Endodermal cell (in vitro differentiated cells): ENCODE data around the gene WBP11. TPM values are rescaled to one million over a fixed set of nuclear protein-coding genes. Genes with fewer than 3 reads are reported as not detected.

Source experiments
- DNase-seq: peaks from one replicate; pipeline ENCODE4 v3.0.0-alpha.2; 2017
- H3K27ac ChIP-seq: 2 replicates; pipeline ENCODE4 v1.5.1; 2013; ENCODE audit warnings: mild to moderate bottlenecking, low read depth, low read length, moderate library complexity
- H3K27me3 ChIP-seq: 2 replicates; pipeline ENCODE4 v1.6.1; 2013; ENCODE audit warnings: mild to moderate bottlenecking, low read length, moderate library complexity; ENCODE audit not compliant: insufficient read depth, control insufficient read depth, poor library complexity, severe bottlenecking
- H3K36me3 ChIP-seq: 2 replicates; pipeline ENCODE4 v1.7.0; 2013; ENCODE audit warnings: mild to moderate bottlenecking, low read length, moderate library complexity; ENCODE audit not compliant: control insufficient read depth, insufficient read depth
- H3K4me1 ChIP-seq: one replicate; pipeline ENCODE4 v1.7.0; 2013; ENCODE audit warnings: low read length; ENCODE audit not compliant: control insufficient read depth, insufficient read depth
- H3K4me3 ChIP-seq: 2 replicates; pipeline ENCODE4 v1.5.1; 2013; ENCODE audit warnings: mild to moderate bottlenecking, low read length, moderate library complexity
- H3K9ac ChIP-seq: 2 replicates; pipeline ENCODE4 v1.6.1; 2013; ENCODE audit warnings: mild to moderate bottlenecking, low read length, moderate library complexity; ENCODE audit not compliant: poor library complexity, severe bottlenecking; ENCODE audit errors: extremely low read depth
- H3K9me3 ChIP-seq: 2 replicates; pipeline ENCODE4 v1.6.1; 2013; ENCODE audit warnings: mild to moderate bottlenecking, low read length, moderate library complexity; ENCODE audit not compliant: control insufficient read depth
- H3K27ac Mint-ChIP-seq: 2 replicates; pipeline ENCODE4 v1.8.0; 2020; ENCODE audit warnings: mixed read lengths
- H3K27me3 Mint-ChIP-seq: 2 replicates; pipeline ENCODE4 v1.8.0; 2021; ENCODE audit warnings: mild to moderate bottlenecking, mixed read lengths; ENCODE audit not compliant: insufficient read depth
- H3K36me3 Mint-ChIP-seq: 2 replicates; pipeline ENCODE4 v1.8.0; 2020; ENCODE audit warnings: low read depth, mixed read lengths
- H3K4me1 Mint-ChIP-seq: 2 replicates; pipeline ENCODE4 v1.8.0; 2020; ENCODE audit warnings: mixed read lengths
- H3K4me3 Mint-ChIP-seq: 2 replicates; pipeline ENCODE4 v1.8.0; 2020; ENCODE audit warnings: mild to moderate bottlenecking, moderate library complexity, mixed read lengths
- H3K9me3 Mint-ChIP-seq: 2 replicates; pipeline ENCODE4 v1.8.0; 2020; ENCODE audit warnings: mild to moderate bottlenecking, mixed read lengths
- WGBS, 2 experiments: methylation state at CpG; one replicate each; pipeline versions ENCODE4 v1.1.5 to v1.1.7; 2013; ENCODE audit warnings: missing lambda C conversion rate in 2 of 2, mixed read lengths in 1 of 2; ENCODE audit not compliant: insufficient coverage in 1 of 2, insufficient read length in 1 of 2; 5-methylcytosine and 5-hydroxymethylcytosine counted together
- total RNA-seq, 2 donors: library from RNA; stranded (reverse); fragmentation: NEBNext Ultra II Directional in 1 of 2; extraction: Animal tissue kit (Norgen Biotek cat#: 25700) in 1 of 2; gene quantifications; 2 replicates in 1 of 2; 3 replicates in 1 of 2; pipeline ENCODE4 v1.2.1, GENCODE V29; 2021
- TF ChIP-seq, protein P1 (sequence below): fragments of 200-600 bp; sonication (generic); conservative IDR thresholded peaks from 2 replicates; pipeline ENCODE4 v1.5.0; 2021; ENCODE audit warnings: antibody characterized with exemption, mild to moderate bottlenecking

Gene WBP11
- total RNA-seq, 2 donors from 2014 or later: 97.4 to 150 TPM

DNA sequence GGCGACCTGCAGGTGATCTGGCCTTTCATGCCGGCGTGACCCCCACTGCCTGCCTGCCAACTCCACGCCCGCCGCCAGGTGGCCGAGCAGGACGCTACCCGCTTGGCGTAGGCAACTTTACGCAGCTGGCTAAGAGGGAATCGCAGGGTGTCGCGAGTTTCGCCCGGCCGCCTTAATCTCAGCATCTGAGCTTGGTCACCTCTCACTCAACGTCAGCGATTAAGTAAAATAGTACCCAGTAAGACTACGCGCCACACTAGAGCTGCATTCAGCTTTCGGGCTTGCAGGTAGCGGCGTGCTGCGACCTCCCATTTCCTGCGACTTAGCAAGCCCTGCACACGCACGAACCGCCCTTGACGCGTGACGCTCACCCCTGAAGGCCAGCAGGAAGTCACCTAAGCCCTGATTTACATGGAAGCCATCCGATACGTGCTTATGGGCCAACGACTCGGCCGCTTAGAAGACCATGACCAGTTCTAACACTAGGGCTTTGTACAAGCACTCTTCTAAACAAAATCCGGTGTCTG, 33.2 kb downstream of the WBP11 start:
- Mint-ChIP-seq H3K27me3 (no peaks in the 10 kb centered on the region), H3K27ac (peak overlapping the region; percentile 99), H3K4me1 (peaks cover 15% of the 10 kb centered on the region), H3K4me3 (peak overlapping the region; percentile 93), H3K9me3 (peaks cover 12% of the 10 kb centered on the region), H3K36me3 (peaks cover 25% of the 10 kb centered on the region)
- H3K36me3 ChIP-seq: no peaks in the 10 kb centered on the region
- DNase-seq: peak; percentile 97
- 0 to 11% methylated on average over 23 to 38 of the region's 38 CpGs for WGBS, 2 experiments
- H3K9ac ChIP-seq: peak overlapping the region; percentile 78
- H3K4me3 ChIP-seq: peak overlapping the region; percentile 97
- no peaks in the 10 kb centered on the region for H3K4me1 ChIP-seq
- peak overlapping the region; percentile 74 for H3K27ac ChIP-seq
- TF ChIP-seq, protein P1, sequence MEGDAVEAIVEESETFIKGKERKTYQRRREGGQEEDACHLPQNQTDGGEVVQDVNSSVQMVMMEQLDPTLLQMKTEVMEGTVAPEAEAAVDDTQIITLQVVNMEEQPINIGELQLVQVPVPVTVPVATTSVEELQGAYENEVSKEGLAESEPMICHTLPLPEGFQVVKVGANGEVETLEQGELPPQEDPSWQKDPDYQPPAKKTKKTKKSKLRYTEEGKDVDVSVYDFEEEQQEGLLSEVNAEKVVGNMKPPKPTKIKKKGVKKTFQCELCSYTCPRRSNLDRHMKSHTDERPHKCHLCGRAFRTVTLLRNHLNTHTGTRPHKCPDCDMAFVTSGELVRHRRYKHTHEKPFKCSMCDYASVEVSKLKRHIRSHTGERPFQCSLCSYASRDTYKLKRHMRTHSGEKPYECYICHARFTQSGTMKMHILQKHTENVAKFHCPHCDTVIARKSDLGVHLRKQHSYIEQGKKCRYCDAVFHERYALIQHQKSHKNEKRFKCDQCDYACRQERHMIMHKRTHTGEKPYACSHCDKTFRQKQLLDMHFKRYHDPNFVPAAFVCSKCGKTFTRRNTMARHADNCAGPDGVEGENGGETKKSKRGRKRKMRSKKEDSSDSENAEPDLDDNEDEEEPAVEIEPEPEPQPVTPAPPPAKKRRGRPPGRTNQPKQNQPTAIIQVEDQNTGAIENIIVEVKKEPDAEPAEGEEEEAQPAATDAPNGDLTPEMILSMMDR: peak; percentile 93
- no peaks in the 10 kb centered on the region for H3K27me3 ChIP-seq
- peaks cover 9% of the 10 kb centered on the region for H3K9me3 ChIP-seq

DNA sequence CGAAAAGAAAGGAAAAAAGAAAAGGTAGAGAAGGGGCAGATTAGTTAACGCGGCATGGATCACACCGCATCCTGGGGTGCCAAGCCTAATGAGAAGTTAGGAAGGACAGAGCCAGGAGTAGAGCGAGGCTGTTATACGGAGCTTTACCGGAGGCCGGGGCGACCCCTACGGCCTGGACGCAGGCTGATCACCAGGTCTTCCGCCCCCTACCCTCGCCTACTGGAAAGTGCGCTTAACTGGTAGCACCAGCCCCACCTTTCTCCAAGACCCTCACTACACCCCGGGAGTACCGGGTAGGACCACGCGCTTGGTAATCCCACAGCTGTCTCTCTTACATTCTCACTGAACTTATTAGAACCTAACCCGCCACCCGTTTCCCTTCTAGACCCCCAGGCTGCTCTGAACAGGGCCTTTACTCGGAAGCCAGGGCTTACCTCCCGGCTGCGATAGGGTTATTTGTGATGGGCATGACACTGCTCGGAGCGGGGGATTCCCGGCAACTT, 33.8 kb downstream of the WBP11 start:
- TF ChIP-seq, protein P1: no peak
- DNase-seq: peak; percentile 93
- Histone ChIP-seq H3K4me3 (peak overlapping the region; percentile 97), H3K27me3 (no peaks in the 10 kb centered on the region), H3K9me3 (peaks cover 9% of the 10 kb centered on the region), H3K27ac (no peak overlapping the region), H3K4me1 (no peaks in the 10 kb centered on the region), H3K9ac (peak overlapping the region; percentile 78), H3K36me3 (no peaks in the 10 kb centered on the region)
- H3K27me3 Mint-ChIP-seq: no peaks in the 10 kb centered on the region
- H3K27ac Mint-ChIP-seq: peak overlapping the region; percentile 99
- peaks cover 13% of the 10 kb centered on the region for H3K9me3 Mint-ChIP-seq
- H3K4me1 Mint-ChIP-seq: peaks cover 12% of the 10 kb centered on the region
- WGBS, 2 experiments: 3 to 14% methylated on average over 9 to 26 of the region's 26 CpGs
- H3K4me3 Mint-ChIP-seq: peak overlapping the region; percentile 93
- peaks cover 28% of the 10 kb centered on the region for H3K36me3 Mint-ChIP-seq

DNA sequence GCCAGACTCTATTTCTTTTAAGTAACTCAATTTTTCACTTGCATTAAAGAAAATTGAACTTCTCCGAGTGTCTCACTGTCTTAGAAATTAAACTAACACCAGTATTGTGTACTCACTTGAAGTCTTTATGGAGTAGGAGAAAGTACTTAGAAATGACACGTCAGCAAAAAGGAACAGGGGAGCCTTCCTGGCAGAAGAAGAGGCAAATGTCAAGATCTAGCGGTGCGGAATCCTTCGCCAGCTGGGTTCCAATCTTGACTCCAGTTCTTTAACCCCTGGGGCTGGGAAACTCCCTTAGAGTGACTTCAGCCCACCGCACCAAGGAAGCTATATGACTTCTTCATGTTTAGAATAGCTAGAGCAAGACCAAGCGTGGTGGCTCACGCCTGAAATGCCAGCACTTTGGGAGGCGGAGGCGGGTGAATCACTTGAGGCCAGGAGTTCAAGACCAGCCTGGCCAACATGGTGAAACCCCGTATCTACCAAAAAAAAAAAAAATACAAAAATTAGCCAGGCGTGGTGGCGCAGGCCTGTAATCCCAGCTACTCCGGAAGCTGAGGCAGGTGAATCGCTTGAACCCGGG, 34.4 kb downstream of the WBP11 start:
- H3K9me3 Mint-ChIP-seq: peaks cover 13% of the 10 kb centered on the region
- TF ChIP-seq, protein P1: no peak
- H3K4me1 ChIP-seq: no peaks in the 10 kb centered on the region
- H3K4me3 ChIP-seq: peak overlapping the region; percentile 97
- H3K36me3 ChIP-seq: no peaks in the 10 kb centered on the region
- H3K27me3 ChIP-seq: no peaks in the 10 kb centered on the region
- H3K36me3 Mint-ChIP-seq: peaks cover 28% of the 10 kb centered on the region
- no peak overlapping the region for H3K27ac ChIP-seq
- peak; percentile 79 for DNase-seq
- peak overlapping the region; percentile 78 for H3K9ac ChIP-seq
- peak overlapping the region; percentile 99 for H3K27ac Mint-ChIP-seq
- peaks cover 9% of the 10 kb centered on the region for H3K9me3 ChIP-seq
- peaks cover 12% of the 10 kb centered on the region for H3K4me1 Mint-ChIP-seq
- no peaks in the 10 kb centered on the region for H3K27me3 Mint-ChIP-seq
- peak overlapping the region; percentile 93 for H3K4me3 Mint-ChIP-seq
- 43 to 87% methylated on average over 9 to 16 of the region's 16 CpGs for WGBS, 2 experiments
